MCF 10A (cell line): ENCODE results near the gene BORCS6. TPM values are rescaled to one million over a fixed set of nuclear protein-coding genes. Genes with fewer than 3 reads are reported as not detected.
A peak's percentile ranks its signal among the peaks of the same experiment; 100 is the strongest.
"Not testable (repeated sequence)": the region's sequence is repeated elsewhere in the genome, so short reads cannot be mapped to it uniquely, and the experiment has no call there.

Source experiments
- BruUV-seq: library from RNA; stranded (reverse); fragments of 400-500 nt; replicated peaks from 2 replicates; lab custom pipeline; 2021; lab: Mats Ljungman, UMichigan
- CTCF ChIA-PET: fragments of 300-600 bp; sonication (Branson Sonifier 250); formaldehyde crosslinking; extraction: SDS; loops from one replicate; lab custom pipeline; 2021; ENCODE audit warnings: antibody characterized with exemption, inconsistent platforms; lab: Yijun Ruan, JAX
- POLR2A ChIA-PET: fragments of 300-600, 350-650 bp; sonication (Branson Sonifier 250); formaldehyde crosslinking; extraction: SDS; loops from one replicate; lab custom pipeline; 2020; ENCODE audit warnings: antibody characterized with exemption, inconsistent platforms; lab: Yijun Ruan, JAX
- DNase-seq: peaks from one replicate; pipeline ENCODE4 v3.0.0-alpha.2; 2018; ENCODE audit not compliant: unreplicated experiment
- H3K27ac Mint-ChIP-seq: one replicate; pipeline ENCODE4 v1.8.0; 2022; ENCODE audit warnings: mild to moderate bottlenecking, low read depth, mixed read lengths; ENCODE audit not compliant: unreplicated experiment
- H3K27me3 Mint-ChIP-seq: one replicate; pipeline ENCODE4 v1.8.0; 2022; ENCODE audit warnings: mixed read lengths; ENCODE audit not compliant: insufficient read depth, unreplicated experiment
- H3K36me3 Mint-ChIP-seq: one replicate; pipeline ENCODE4 v1.8.0; 2022; ENCODE audit warnings: mild to moderate bottlenecking, moderate library complexity, mixed read lengths; ENCODE audit not compliant: insufficient read depth, unreplicated experiment
- H3K4me1 Mint-ChIP-seq: one replicate; pipeline ENCODE4 v1.8.0; 2022; ENCODE audit warnings: mixed read lengths; ENCODE audit not compliant: insufficient read depth, unreplicated experiment
- H3K4me3 Mint-ChIP-seq: one replicate; pipeline ENCODE4 v1.8.0; 2022; ENCODE audit warnings: mild to moderate bottlenecking, moderate library complexity, mixed read lengths; ENCODE audit not compliant: unreplicated experiment
- H3K9me3 Mint-ChIP-seq: one replicate; pipeline ENCODE4 v1.8.0; 2022; ENCODE audit warnings: mixed read lengths; ENCODE audit not compliant: unreplicated experiment
- CTCF ChIP-seq: fragments of 200-600 bp; IDR thresholded peaks from one replicate; pipeline ENCODE4 v1.8.0; 2022; ENCODE audit warnings: antibody characterized with exemption, mild to moderate bottlenecking; ENCODE audit not compliant: unreplicated experiment
- intact Hi-C: fragments of 100-400 bp; cut with micrococcal nuclease; formaldehyde crosslinking; loops from 2 replicates; pipeline ENCODE4 v1.14.1; 2022
- total RNA-seq: library from RNA; stranded (reverse); gene quantifications from 2 replicates; pipeline ENCODE4 v1.2.3, GENCODE V29; 2022

Gene BORCS6
- total RNA-seq, 1 experiment from 2014 or later = 4.4 TPM

GRCh38 chr17:8221663-8222379, 31.8 kb upstream of the BORCS6 start:
- intact Hi-C loops = loop anchor here (1.0 to 5.0 kb wide), 3 partner anchors 35 to 160 kb away; partner anchors contain the start of gene RPL26
- peaks cover 47% of the 10 kb centered on the region for H3K36me3 Mint-ChIP-seq
- ChIA-PET POLR2A (interaction anchor here (0.7 to 13.2 kb wide), 27 partner anchors 8 to 364 kb away, joined by 3 to 352 read pairs (median 6); partner anchors contain the start of genes ALOXE3, AURKB, BORCS6 and CTC1), CTCF (interaction anchor here (0.6 to 5.1 kb wide), 11 partner anchors 11 to 164 kb away, joined by 3 to 42 read pairs (median 4); partner anchors contain the start of genes AURKB, BORCS6, HES7 and PFAS)
- H3K9me3 Mint-ChIP-seq = no peaks in the 10 kb centered on the region
- peaks cover 8% of the 10 kb centered on the region for H3K4me1 Mint-ChIP-seq
- H3K4me3 Mint-ChIP-seq = peak overlapping the region; percentile 93
- H3K27me3 Mint-ChIP-seq = no peaks in the 10 kb centered on the region
- peak overlapping the region; percentile 97 for H3K27ac Mint-ChIP-seq
- no peak for TF ChIP-seq CTCF
- BruUV-seq = no TSS peak
- peak; percentile 92 for DNase-seq

- Mint-ChIP-seq H3K27me3 (no peaks in the 10 kb centered on the region), H3K27ac (peak overlapping the region; percentile 97), H3K9me3 (no peaks in the 10 kb centered on the region), H3K36me3 (peaks cover 39% of the 10 kb centered on the region), H3K4me3 (peak overlapping the region; percentile 93), H3K4me1 (peaks cover under 1% of the 10 kb centered on the region)
- no TSS peak for BruUV-seq
- POLR2A ChIA-PET = interaction anchor here (0.7 to 13.2 kb wide), 22 partner anchors 7 to 364 kb away, joined by 3 to 352 read pairs (median 10); partner anchors contain the start of genes ALOXE3, AURKB, BORCS6 and CTC1
- intact Hi-C loops = loop anchor here (1.0 to 5.0 kb wide), 2 partner anchors 34 to 161 kb away; partner anchors contain the start of gene RPL26
- TF ChIP-seq CTCF = no peak
- peak; percentile 96 for DNase-seq
- CTCF ChIA-PET = interaction anchor here (0.6 to 5.1 kb wide), 10 partner anchors 11 to 163 kb away, joined by 3 to 42 read pairs (median 4); partner anchors contain the start of genes AURKB, BORCS6 and PFAS
Observed at GRCh38 chr17:8220783-8221662, 31.0 kb upstream of the BORCS6 start.

- H3K9me3 Mint-ChIP-seq, H3K27me3 Mint-ChIP-seq, H3K27ac Mint-ChIP-seq, BruUV-seq, CTCF ChIA-PET, intact Hi-C loops, H3K4me3 Mint-ChIP-seq, H3K4me1 Mint-ChIP-seq, DNase-seq: not testable (repeated sequence)
- POLR2A ChIA-PET = interaction anchor here (1.5 to 2.7 kb wide), 2 partner anchors 8 to 26 kb away, joined by 8 to 9 read pairs; no protein-coding TSS in a partner anchor
- peaks cover 11% of the 10 kb centered on the region for H3K36me3 Mint-ChIP-seq
Observed at GRCh38 chr17:8214000-8214399, 24.0 kb upstream of the BORCS6 start.
